SK-N-MC (cell line): ENCODE results near the gene OR9G1.

Source experiments
- EZH2 ChIP-seq: fragments of 200-600 bp; sonication (generic); IDR thresholded peaks from one replicate; pipeline ENCODE4 v1.6.1; 2017; ENCODE audit warnings: antibody characterized with exemption
- FOXP2 ChIP-seq: optimal IDR thresholded peaks from 2 replicates; pipeline ENCODE3; 2011; ENCODE audit warnings: mild to moderate bottlenecking, moderate library complexity; ENCODE audit not compliant: insufficient read depth; ENCODE audit errors: extremely low read length, control extremely low read depth
- POLR2AphosphoS5 ChIP-seq: IDR thresholded peaks from 2 replicates; pipeline ENCODE4 v1.6.1; 2012; ENCODE audit warnings: mild to moderate bottlenecking, low read depth, low read length, borderline replicate concordance

DNA sequence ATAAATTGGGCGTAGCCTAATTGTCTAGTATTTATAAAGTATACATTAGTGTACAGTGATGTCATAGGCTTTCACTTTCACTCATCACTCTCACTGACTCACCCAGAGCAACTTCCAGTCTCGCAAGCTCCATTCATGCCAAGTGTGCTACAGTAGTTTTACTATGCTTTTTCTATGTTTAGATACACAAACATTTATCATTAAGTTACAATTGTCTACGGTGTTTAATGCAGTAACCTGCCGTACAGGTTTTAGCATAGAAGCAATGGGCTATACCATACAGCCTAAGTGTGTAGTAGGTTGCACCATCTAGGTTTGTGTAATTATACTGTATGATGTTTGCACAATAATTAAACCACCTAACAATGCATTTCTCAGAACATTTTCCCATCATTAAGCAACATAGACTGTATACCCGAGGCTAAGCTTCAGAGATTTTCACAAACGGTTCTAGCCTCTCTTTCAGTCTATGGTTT, 17.5 kb downstream of the OR9G1 start:
- TF ChIP-seq EZH2 (no peak), POLR2AphosphoS5 (no peak), FOXP2 (no peak)
